Measurements from ENCODE around the gene APOLD1.
A peak's percentile ranks its signal among the peaks of the same experiment; 100 is the strongest.
"Not testable (repeated sequence)": the region's sequence is repeated elsewhere in the genome, so short reads cannot be mapped to it uniquely, and the experiment has no call there.

APOLD1 gene, protein sequence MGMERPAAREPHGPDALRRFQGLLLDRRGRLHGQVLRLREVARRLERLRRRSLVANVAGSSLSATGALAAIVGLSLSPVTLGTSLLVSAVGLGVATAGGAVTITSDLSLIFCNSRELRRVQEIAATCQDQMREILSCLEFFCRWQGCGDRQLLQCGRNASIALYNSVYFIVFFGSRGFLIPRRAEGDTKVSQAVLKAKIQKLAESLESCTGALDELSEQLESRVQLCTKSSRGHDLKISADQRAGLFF

DNA sequence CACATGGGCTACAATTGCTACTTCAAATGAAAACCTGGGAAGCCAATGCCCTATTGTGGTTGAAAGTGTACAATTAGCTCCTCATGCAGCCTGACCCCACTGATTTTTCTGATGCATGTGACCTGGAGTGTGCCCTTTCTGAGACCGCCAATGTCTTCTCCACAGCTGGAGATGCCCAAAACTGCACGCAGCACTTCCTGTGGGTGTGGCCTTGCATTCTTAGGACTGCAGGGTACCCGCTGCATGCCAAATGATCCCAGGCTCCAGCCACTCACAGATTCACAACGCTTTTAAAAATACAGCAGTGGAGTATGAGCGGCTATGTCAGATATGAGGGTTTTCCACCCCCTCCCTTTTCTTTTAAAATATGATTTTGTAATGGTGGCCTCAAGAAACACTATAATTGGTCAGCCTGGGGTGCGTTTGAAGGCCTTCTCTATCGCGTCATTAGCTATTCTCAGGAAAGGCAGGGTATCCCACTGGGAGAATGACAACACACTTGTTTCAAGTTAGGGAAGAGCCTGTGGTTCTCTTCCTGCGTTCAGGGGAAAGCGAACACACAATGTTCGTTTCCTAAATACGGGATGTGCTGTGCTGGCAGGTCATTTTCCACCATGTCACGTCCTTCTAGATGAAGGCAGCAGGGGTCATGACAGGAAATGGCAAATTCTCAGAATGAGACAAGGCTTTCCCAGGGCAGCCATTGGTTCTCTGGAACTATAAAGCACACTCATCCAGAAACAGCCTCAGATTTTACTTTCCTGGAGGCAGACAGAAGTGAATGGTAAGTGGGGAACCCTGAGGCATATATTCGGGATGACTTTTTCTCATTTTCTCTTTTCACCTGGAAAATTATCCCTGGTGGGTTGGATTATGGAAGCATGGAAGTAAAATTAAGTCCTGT lies at the start of gene APOLD1:
TSS of gene APOLD1 (plus strand) at position 749 of the 904 bp plus-strand sequence. CDS start at position 782, 33 bp downstream.
- H3K4me3 ChIP-seq (ENCODE audit: low read depth, low read length) = peak within 1 kb of the TSS; percentile 47
- TF ChIP-seq, protein P1, sequence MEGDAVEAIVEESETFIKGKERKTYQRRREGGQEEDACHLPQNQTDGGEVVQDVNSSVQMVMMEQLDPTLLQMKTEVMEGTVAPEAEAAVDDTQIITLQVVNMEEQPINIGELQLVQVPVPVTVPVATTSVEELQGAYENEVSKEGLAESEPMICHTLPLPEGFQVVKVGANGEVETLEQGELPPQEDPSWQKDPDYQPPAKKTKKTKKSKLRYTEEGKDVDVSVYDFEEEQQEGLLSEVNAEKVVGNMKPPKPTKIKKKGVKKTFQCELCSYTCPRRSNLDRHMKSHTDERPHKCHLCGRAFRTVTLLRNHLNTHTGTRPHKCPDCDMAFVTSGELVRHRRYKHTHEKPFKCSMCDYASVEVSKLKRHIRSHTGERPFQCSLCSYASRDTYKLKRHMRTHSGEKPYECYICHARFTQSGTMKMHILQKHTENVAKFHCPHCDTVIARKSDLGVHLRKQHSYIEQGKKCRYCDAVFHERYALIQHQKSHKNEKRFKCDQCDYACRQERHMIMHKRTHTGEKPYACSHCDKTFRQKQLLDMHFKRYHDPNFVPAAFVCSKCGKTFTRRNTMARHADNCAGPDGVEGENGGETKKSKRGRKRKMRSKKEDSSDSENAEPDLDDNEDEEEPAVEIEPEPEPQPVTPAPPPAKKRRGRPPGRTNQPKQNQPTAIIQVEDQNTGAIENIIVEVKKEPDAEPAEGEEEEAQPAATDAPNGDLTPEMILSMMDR (IDR thresholded peaks at IDR 0.05; ENCODE audit: low read depth, low read length, missing control alignments) = no peak
- peak; percentile 69 for DNase-seq (ENCODE audit: low read depth)
- in situ Hi-C loops (cut with HindIII; ENCODE audit: low sequenced_read_pairs) = no loop called here

DNA sequence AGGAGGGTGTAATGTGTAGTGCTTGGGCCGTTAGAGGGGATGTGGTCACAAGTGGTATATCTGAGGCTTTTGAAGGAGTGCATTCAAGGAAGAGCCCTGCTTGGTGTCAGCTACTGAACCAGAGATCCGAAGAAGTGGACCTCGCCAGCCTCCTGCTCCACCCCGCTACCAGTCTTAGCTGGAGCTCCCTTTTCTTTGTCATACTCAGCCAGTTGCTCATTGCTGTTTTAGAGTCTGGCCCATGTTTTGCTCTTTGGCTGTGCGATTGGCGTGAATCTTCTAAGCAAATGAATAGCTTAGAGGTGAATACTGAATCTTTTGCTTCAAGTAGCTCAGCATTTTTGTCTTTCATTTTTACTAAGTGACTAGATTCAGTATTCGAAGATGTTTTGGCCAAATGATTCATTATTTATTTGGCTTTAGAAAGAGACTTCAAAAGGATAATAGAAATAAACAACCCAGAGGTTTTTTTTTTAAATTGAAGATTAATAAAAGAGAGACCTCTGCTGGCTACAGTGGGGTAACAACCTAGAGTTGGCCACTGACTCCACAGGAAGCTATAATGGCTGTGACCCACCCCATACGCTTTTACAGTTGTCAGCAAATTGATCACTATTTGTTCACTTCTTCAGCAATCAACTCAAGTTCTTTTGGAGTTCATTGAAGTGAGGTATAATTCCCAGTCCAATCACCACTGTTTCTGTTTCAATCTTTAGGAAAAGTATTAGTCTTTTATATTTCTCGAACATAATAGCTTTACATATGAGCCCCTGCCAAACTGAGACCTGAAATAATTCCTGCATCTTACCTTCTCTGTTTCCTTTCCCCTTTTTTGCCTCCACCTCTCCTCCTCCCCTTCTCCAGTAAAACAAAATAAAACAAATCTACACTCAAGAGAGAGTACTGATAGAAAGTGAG lies 48.4 kb upstream of the APOLD1 start:
- no peak overlapping the region for H3K4me3 ChIP-seq (ENCODE audit: low read depth, low read length)
- in situ Hi-C loops (cut with HindIII; ENCODE audit: low sequenced_read_pairs) = no loop called here
- no peak for DNase-seq (ENCODE audit: low read depth)
- TF ChIP-seq, protein P1 (IDR thresholded peaks at IDR 0.05; ENCODE audit: low read depth, low read length, missing control alignments) = peak; percentile 65

DNA sequence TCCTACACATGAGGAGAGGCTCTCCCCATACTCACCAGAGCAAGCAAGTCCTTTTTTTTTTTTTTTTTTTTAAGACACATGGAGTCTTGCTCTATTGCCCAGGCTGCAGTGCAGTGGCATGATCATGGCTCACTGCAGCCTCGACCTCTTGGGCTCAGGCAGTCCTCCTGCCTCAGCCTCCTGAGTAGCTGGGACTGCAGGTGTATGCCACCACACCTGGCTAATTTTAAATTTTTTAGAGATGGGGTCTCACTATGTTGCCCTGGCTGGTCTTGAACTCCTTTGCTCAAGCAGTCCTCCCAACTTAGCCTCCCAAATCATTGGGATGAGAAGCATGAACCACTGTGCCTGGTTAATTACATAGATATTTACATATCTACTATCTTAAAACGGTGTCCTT lies 47.3 kb upstream of the APOLD1 start:
- DNase-seq (ENCODE audit: low read depth); in situ Hi-C loops (cut with HindIII; ENCODE audit: low sequenced_read_pairs); H3K4me3 ChIP-seq (ENCODE audit: low read depth, low read length): not testable (repeated sequence)

DNA sequence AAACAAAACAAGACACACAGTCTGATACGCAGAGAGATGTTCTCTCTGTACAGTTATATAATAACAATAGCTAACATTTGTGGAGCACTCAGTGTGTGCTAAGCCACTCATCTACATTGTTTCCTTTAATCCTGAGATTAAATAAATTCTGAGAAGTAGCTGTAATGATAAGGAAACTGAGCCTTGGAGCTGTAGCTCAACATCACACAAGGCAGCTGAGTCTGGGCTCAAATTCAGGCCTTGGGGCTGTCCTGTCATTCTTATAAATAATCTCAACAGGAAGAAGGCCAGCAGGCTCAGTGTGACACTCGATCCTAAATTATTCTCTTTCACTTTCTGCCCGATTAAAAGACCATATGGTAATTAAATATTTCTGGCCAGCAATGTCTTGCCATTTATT lies 43.8 kb upstream of the APOLD1 start:
- in situ Hi-C loops (cut with HindIII; ENCODE audit: low sequenced_read_pairs) = no loop called here

DNA sequence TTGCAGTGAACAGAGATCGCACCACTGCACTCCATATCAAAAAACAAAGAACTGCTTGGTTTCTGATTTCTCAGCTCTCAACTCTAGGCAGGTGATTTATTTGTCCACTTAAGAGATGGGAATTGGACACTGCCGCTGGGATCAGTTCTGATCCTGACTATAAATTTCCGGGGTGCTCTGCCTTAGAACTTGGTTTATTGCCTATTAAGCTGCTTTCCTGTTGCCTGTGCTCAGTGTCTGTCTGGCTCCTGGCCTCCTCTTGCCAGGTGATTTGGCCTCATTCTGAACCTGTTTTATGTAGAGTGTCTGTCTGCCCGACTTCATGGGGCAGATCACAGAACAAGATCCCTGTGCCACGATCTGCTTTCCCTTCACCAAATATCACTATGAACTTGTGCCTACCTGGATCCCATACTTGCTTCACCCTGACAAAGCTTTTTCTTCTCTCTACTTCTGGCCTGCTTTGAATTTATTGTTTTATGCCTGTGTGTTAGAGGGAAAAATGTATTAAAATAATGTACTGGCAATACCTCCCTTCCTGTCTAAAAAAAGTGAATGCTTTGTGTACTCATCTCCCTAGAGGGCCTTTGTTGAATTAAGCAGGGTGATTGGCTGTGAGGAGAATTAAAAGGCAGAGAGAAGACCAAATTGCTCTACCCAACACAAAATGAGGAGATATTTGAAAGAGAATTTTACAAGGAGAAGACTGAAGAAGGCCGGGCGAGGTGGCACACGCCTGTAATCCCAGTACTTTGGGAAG lies 40.7 kb upstream of the APOLD1 start:
- in situ Hi-C loops (cut with HindIII; ENCODE audit: low sequenced_read_pairs) = no loop called here

More for the DNA sequence above, 43.8 kb upstream of the APOLD1 start:
- no peak for DNase-seq (ENCODE audit: low read depth)
- TF ChIP-seq, protein P1 (IDR thresholded peaks at IDR 0.05; ENCODE audit: low read depth, low read length, missing control alignments) = no peak
- H3K4me3 ChIP-seq (ENCODE audit: low read depth, low read length) = no peak overlapping the region

More for the DNA sequence above, 40.7 kb upstream of the APOLD1 start:
- H3K4me3 ChIP-seq (ENCODE audit: low read depth, low read length) = no peak overlapping the region
- TF ChIP-seq, protein P1 (IDR thresholded peaks at IDR 0.05; ENCODE audit: low read depth, low read length, missing control alignments) = no peak
- DNase-seq (ENCODE audit: low read depth) = no peak
